ENCODE results near the gene GTPBP6.

- no peak for TF ChIP-seq CTCF (IDR thresholded peaks at IDR 0.05)
- no peak for TF ChIP-seq EP300 (IDR thresholded peaks at IDR 0.05)
Observed at GRCh38 chrX:300334-300733, 18.3 kb downstream of the GTPBP6 start.
